ENCODE results near the gene ATXN2. TPM values are rescaled to one million over a fixed set of nuclear protein-coding genes. Genes with fewer than 3 reads are reported as not detected.
A peak's percentile ranks its signal among the peaks of the same experiment; 100 is the strongest.

Gene ATXN2
- total RNA-seq, 2 experiments from 2014 or later: 35.1 to 35.3 TPM

- Mint-ChIP-seq H3K27me3 (peaks cover 3% of the 10 kb centered on the region), H3K4me3 (no peak overlapping the region), H3K9me3 (no peaks in the 10 kb centered on the region), H3K27ac (no peak overlapping the region), H3K4me1 (peaks cover 82% of the 10 kb centered on the region), H3K36me3 (ENCODE audit: low read depth) (peaks cover 41% of the 10 kb centered on the region)
- POLR2A ChIA-PET: interaction anchor here (1.4 to 10.9 kb wide), 2 partner anchors 11 to 36 kb away, joined by 3 to 252 read pairs; no protein-coding TSS in a partner anchor
- no peak for DNase-seq
- CTCF ChIA-PET: no interaction called here
These were observed 158.5 kb downstream of the ATXN2 start for GRCh38 chr12:111440631-111441030.

GRCh38 chr12:111440152-111440551 lies 159.0 kb downstream of the ATXN2 start:
- ChIA-PET POLR2A (interaction anchor here (1.0 to 10.9 kb wide), 2 partner anchors 10 to 37 kb away, joined by 3 to 252 read pairs; no protein-coding TSS in a partner anchor), CTCF (interaction anchor here (0.9 to 1.4 kb wide), 2 partner anchors 12 to 36 kb away, joined by 3 to 5 read pairs; no protein-coding TSS in a partner anchor)
- DNase-seq: no peak
- no peak overlapping the region for H3K4me3 Mint-ChIP-seq
- peaks cover 3% of the 10 kb centered on the region for H3K27me3 Mint-ChIP-seq
- no peak overlapping the region for H3K27ac Mint-ChIP-seq
- peaks cover 82% of the 10 kb centered on the region for H3K4me1 Mint-ChIP-seq
- H3K36me3 Mint-ChIP-seq (ENCODE audit: low read depth): peaks cover 41% of the 10 kb centered on the region
- no peaks in the 10 kb centered on the region for H3K9me3 Mint-ChIP-seq

- H3K9me3 Mint-ChIP-seq: no peaks in the 10 kb centered on the region
- no peak overlapping the region for H3K4me3 Mint-ChIP-seq
- ChIA-PET POLR2A (interaction anchor here (1.0 to 10.9 kb wide), 2 partner anchors 10 to 36 kb away, joined by 3 to 252 read pairs; no protein-coding TSS in a partner anchor), CTCF (interaction anchor here (0.9 to 1.4 kb wide), 2 partner anchors 12 to 35 kb away, joined by 3 to 5 read pairs; no protein-coding TSS in a partner anchor)
- H3K27me3 Mint-ChIP-seq: peaks cover 3% of the 10 kb centered on the region
- no peak overlapping the region for H3K27ac Mint-ChIP-seq
- peaks cover 82% of the 10 kb centered on the region for H3K4me1 Mint-ChIP-seq
- H3K36me3 Mint-ChIP-seq (ENCODE audit: low read depth): peaks cover 37% of the 10 kb centered on the region
- no peak for DNase-seq
These were observed 159.4 kb downstream of the ATXN2 start for GRCh38 chr12:111439657-111440151.

GRCh38 chr12:111438481-111438880 lies 160.6 kb downstream of the ATXN2 start:
- CTCF ChIA-PET: interaction anchor here (1.7 kb wide), 1 partner anchor 13 kb away, joined by 4 read pairs; no protein-coding TSS in a partner anchor
- peaks cover 82% of the 10 kb centered on the region for H3K4me1 Mint-ChIP-seq
- H3K9me3 Mint-ChIP-seq: no peaks in the 10 kb centered on the region
- no peak for DNase-seq
- H3K36me3 Mint-ChIP-seq (ENCODE audit: low read depth): peaks cover 34% of the 10 kb centered on the region
- POLR2A ChIA-PET: interaction anchor here (0.8 to 10.9 kb wide), 4 partner anchors 8 to 38 kb away, joined by 3 to 252 read pairs (median 4); no protein-coding TSS in a partner anchor
- H3K27me3 Mint-ChIP-seq: peaks cover 3% of the 10 kb centered on the region
- H3K4me3 Mint-ChIP-seq: no peak overlapping the region
- no peak overlapping the region for H3K27ac Mint-ChIP-seq

DNA sequence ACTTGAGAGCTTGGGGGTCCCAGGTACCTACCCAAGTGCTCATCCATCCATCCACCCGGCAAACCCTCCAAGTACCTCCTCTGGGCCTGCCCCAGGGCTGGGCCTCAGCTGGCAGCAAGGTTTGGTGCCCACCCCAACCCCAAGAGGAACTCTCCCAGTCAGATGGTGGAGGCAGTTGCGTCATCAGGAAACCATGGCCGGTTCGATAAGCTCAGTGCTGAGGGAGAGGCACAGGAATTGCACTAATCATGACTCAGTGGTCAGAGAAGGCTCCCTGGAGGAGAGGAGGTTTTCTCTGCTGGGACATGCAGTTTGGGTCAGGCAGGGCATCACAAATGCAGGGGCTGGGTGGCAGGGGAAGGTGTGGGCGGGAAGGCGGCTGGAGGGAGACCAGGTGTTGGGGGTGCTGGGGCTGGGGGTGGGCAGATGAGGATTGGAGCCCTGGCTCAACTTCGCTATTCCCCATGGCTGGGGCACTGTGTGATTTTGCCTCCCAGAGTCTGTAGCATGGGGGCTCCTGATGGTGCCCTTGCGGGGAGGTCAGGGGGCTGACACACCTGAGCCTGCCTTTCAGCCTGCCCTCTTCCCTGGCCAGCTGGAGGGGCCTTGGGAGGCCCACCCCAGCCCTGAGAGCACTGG lies 161.2 kb downstream of the ATXN2 start:
- H3K36me3 Mint-ChIP-seq (ENCODE audit: low read depth): peaks cover 33% of the 10 kb centered on the region
- no peak overlapping the region for H3K27ac Mint-ChIP-seq
- CTCF ChIA-PET: interaction anchor here (1.1 to 1.7 kb wide), 2 partner anchors 14 to 41 kb away, joined by 3 to 4 read pairs; no protein-coding TSS in a partner anchor
- POLR2A ChIA-PET: interaction anchor here (0.8 to 10.9 kb wide), 4 partner anchors 8 to 38 kb away, joined by 3 to 252 read pairs (median 4); no protein-coding TSS in a partner anchor
- no peak for DNase-seq
- no peaks in the 10 kb centered on the region for H3K9me3 Mint-ChIP-seq
- H3K4me1 Mint-ChIP-seq: peaks cover 82% of the 10 kb centered on the region
- H3K27me3 Mint-ChIP-seq: peaks cover 2% of the 10 kb centered on the region
- no peak overlapping the region for H3K4me3 Mint-ChIP-seq

DNA sequence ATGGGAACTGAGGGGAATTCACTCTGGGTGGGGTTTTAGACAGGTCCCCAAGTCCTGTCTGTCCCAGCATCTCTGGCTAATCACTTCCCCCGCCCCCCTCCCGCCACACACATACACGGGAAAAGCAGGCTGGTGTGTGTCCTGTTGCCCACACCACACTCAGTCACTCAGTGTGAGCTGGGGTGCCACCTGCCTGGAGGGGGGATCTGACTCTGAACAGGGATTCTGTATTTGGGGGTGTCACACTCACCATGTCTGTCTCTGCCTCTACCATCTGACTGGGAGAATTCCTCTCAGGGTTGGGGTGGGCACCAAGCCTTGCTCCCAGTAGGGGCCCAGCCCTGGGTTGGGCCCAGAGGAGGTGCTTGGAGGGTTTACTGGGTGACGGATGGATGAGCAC lies 162.3 kb downstream of the ATXN2 start:
- H3K4me3 Mint-ChIP-seq: no peak overlapping the region
- ChIA-PET CTCF (interaction anchor here (1.1 kb wide), 1 partner anchor 40 kb away, joined by 3 read pairs; no protein-coding TSS in a partner anchor), POLR2A (interaction anchor here (0.6 to 10.9 kb wide), 2 partner anchors 7 to 8 kb away, joined by 3 to 252 read pairs; no protein-coding TSS in a partner anchor)
- no peak for DNase-seq
- peaks cover 33% of the 10 kb centered on the region for H3K36me3 Mint-ChIP-seq (ENCODE audit: low read depth)
- peaks cover 83% of the 10 kb centered on the region for H3K4me1 Mint-ChIP-seq
- peaks cover 2% of the 10 kb centered on the region for H3K27me3 Mint-ChIP-seq
- H3K9me3 Mint-ChIP-seq: no peaks in the 10 kb centered on the region
- H3K27ac Mint-ChIP-seq: no peak overlapping the region

GRCh38 chr12:111436266-111436665 lies 162.8 kb downstream of the ATXN2 start:
- DNase-seq: no peak
- peaks cover 2% of the 10 kb centered on the region for H3K27me3 Mint-ChIP-seq
- no peaks in the 10 kb centered on the region for H3K9me3 Mint-ChIP-seq
- H3K4me1 Mint-ChIP-seq: peaks cover 85% of the 10 kb centered on the region
- H3K4me3 Mint-ChIP-seq: peak overlapping the region; percentile 21
- no peak overlapping the region for H3K27ac Mint-ChIP-seq
- CTCF ChIA-PET: interaction anchor here (2.1 to 3.9 kb wide), 5 partner anchors 8 to 40 kb away, joined by 20 to 42 read pairs (median 28); no protein-coding TSS in a partner anchor
- H3K36me3 Mint-ChIP-seq (ENCODE audit: low read depth): peaks cover 35% of the 10 kb centered on the region
- POLR2A ChIA-PET: interaction anchor here (0.6 to 13.5 kb wide), 4 partner anchors 6 to 40 kb away, joined by 3 to 252 read pairs (median 120); partner anchors contain the start of gene SH2B3

DNA sequence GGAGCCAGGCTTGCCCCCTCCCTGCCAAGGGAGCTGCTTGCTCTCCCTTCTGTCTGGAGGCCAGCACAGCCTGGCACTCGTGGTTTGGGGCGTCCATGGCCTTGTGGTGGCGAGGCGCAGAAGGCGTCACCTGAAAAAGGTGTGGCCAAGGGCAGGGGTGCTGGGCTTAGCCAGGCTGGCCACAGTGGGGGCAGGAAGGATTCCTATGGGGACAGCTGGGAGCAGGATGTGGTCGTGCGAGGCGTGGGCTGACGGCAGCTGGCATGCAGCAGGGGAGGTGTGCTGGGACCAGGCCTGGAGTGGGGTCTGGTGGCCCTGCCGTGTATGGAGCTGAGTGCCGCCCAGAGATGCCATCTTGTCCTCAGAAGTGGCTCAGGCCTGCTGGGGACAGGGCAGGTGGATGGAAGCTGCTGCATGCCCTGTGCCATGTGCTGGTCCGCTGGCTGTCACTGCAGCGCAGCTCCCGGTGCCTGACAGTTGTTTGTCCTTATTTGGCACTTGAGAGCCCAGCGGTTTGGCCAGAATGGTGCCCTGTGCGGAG lies 163.4 kb downstream of the ATXN2 start:
- ChIA-PET CTCF (interaction anchor here (1.1 to 3.9 kb wide), 7 partner anchors 9 to 39 kb away, joined by 3 to 42 read pairs (median 20); no protein-coding TSS in a partner anchor), POLR2A (interaction anchor here (0.6 to 13.5 kb wide), 8 partner anchors 6 to 40 kb away, joined by 3 to 252 read pairs (median 8); partner anchors contain the start of gene SH2B3)
- no peaks in the 10 kb centered on the region for H3K9me3 Mint-ChIP-seq
- DNase-seq: no peak
- H3K27me3 Mint-ChIP-seq: peaks cover 2% of the 10 kb centered on the region
- H3K36me3 Mint-ChIP-seq (ENCODE audit: low read depth): peaks cover 35% of the 10 kb centered on the region
- H3K4me3 Mint-ChIP-seq: peak overlapping the region; percentile 27
- H3K4me1 Mint-ChIP-seq: peaks cover 86% of the 10 kb centered on the region
- H3K27ac Mint-ChIP-seq: peak overlapping the region; percentile 97

- H3K27me3 Mint-ChIP-seq: peaks cover 2% of the 10 kb centered on the region
- peak overlapping the region; percentile 97 for H3K27ac Mint-ChIP-seq
- no peaks in the 10 kb centered on the region for H3K9me3 Mint-ChIP-seq
- peaks cover 26% of the 10 kb centered on the region for H3K36me3 Mint-ChIP-seq (ENCODE audit: low read depth)
- H3K4me3 Mint-ChIP-seq: peak overlapping the region; percentile 71
- ChIA-PET CTCF (interaction anchor here (0.8 to 3.9 kb wide), 9 partner anchors 9 to 38 kb away, joined by 3 to 42 read pairs (median 20); no protein-coding TSS in a partner anchor), POLR2A (interaction anchor here (0.8 to 13.5 kb wide), 7 partner anchors 7 to 38 kb away, joined by 3 to 252 read pairs (median 8); partner anchors contain the start of gene SH2B3)
- H3K4me1 Mint-ChIP-seq: peaks cover 90% of the 10 kb centered on the region
- peak; percentile 82 for DNase-seq
These were observed 164.3 kb downstream of the ATXN2 start for GRCh38 chr12:111434680-111435338.

DNA sequence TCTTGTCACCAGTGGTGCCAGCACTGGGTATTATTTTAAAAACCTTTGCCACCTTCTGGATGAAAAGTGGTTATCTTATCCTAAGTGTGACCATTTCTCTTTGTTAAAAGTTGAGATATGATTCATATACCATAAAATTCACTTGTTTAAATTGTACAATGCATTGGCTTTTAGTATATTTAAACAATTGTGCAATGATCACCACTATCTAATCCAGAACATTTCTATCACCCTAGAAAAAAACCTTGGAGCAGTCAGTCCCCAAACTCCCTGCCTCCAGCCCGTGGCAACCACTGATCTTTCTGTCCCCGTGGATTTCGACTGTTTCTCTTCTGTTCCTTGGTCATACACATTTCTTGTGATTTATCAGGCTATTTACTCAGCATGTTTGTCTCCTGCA lies 165.1 kb downstream of the ATXN2 start:
- ChIA-PET CTCF (interaction anchor here (0.9 to 3.9 kb wide), 7 partner anchors 10 to 37 kb away, joined by 5 to 42 read pairs (median 20); no protein-coding TSS in a partner anchor), POLR2A (interaction anchor here (1.3 to 13.5 kb wide), 6 partner anchors 8 to 36 kb away, joined by 3 to 252 read pairs (median 9); partner anchors contain the start of gene SH2B3)
- H3K4me1 Mint-ChIP-seq: peaks cover 95% of the 10 kb centered on the region
- peak overlapping the region; percentile 71 for H3K4me3 Mint-ChIP-seq
- peaks cover 2% of the 10 kb centered on the region for H3K27me3 Mint-ChIP-seq
- no peaks in the 10 kb centered on the region for H3K9me3 Mint-ChIP-seq
- peaks cover 23% of the 10 kb centered on the region for H3K36me3 Mint-ChIP-seq (ENCODE audit: low read depth)
- H3K27ac Mint-ChIP-seq: peak overlapping the region; percentile 97
- no peak for DNase-seq

DNA sequence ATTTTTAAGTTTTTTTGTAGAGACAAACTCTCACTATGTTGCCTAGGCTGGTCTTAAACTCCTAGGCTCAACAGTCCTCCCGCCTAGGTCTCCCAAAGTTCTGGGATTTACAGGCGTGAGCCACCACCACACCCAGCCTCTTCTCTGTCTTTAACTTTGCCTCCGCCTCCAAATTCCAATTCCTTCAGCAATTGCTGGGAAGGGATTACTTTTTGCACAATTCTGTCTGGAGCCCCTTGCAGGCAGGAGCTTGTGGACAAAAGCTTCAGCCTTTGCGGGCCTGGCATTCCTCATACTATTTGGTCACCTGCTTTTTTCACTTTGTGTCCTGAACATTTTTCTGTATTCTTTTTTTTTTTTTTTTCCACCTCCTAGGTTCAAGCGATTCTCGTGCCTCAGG lies 167.3 kb downstream of the ATXN2 start:
- peak overlapping the region; percentile 40 for H3K4me3 Mint-ChIP-seq
- CTCF ChIA-PET: interaction anchor here (0.6 to 4.2 kb wide), 6 partner anchors 13 to 268 kb away, joined by 3 to 33 read pairs (median 16); no protein-coding TSS in a partner anchor
- no peaks in the 10 kb centered on the region for H3K27me3 Mint-ChIP-seq
- H3K36me3 Mint-ChIP-seq (ENCODE audit: low read depth): peaks cover 20% of the 10 kb centered on the region
- POLR2A ChIA-PET: interaction anchor here (7.6 to 13.5 kb wide), 3 partner anchors 10 to 23 kb away, joined by 39 to 252 read pairs (median 237); partner anchors contain the start of gene SH2B3
- no peaks in the 10 kb centered on the region for H3K9me3 Mint-ChIP-seq
- H3K27ac Mint-ChIP-seq: peak overlapping the region; percentile 56
- DNase-seq: no peak
- peaks cover 96% of the 10 kb centered on the region for H3K4me1 Mint-ChIP-seq
